ENCODE results near the gene FLT3. TPM values are rescaled to one million over a fixed set of nuclear protein-coding genes. Genes with fewer than 3 reads are reported as not detected.

Gene FLT3
- total RNA-seq, 2 experiments from 2014 or later, result not detected

DNA sequence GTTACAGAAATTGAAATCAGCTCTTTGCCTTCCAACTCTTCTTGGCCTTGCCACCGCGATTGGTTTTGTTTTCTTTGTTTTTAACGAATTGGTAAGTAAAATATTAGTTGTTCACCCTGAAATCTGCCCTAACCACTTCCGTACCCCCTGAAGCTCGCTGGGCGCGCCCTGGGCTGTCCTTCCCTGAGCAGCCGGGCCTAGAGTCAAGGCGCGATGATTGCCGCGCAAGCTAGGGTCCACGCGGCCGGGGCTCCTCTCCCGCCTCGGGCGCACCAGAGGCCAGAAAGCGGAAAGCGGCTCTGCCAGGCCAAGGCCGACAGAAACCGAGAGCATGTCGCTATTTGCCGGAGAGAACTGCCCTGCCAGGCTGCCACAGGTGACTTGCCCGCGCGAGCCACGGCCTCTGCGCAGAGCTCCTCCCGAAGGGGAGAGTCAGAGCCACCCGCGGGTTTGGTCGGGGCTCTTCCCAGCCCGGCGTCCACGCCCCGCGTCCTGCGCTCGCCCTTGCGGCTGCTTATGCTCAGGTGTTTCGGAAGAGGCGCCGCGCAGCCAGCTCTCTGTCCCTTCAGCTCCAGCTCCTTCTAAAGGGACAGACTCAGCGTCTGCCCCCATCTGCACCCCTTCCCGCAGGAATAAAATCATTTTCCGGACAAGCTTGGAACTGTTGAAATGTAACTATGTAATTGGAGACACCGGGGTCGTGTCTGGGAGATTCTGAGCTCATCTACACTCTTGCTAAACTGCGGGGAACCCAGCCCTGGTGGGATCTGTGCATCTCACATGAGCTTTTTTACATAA lies 124.6 kb downstream of the FLT3 start:
- DNase-seq (no peak), ATAC-seq (no peak)
- Mint-ChIP-seq H3K36me3 (ENCODE audit: low read depth) (peaks cover 2% of the 10 kb centered on the region), H3K9me3 (ENCODE audit: insufficient read depth) (no peaks in the 10 kb centered on the region), H3K4me1 (ENCODE audit: low read depth) (peaks cover 23% of the 10 kb centered on the region), H3K27me3 (ENCODE audit: low read depth) (peaks cover 78% of the 10 kb centered on the region), H3K27ac (no peak overlapping the region), H3K4me3 (no peak overlapping the region)
- CTCF ChIA-PET, result interaction anchor here (1.0 to 1.4 kb wide), 5 partner anchors 8 to 149 kb away, joined by 3 to 5 read pairs (median 3); no protein-coding TSS in a partner anchor
- POLR2A ChIA-PET, result interaction anchor here (0.6 kb wide), 1 partner anchor 57 kb away, joined by 3 read pairs; no protein-coding TSS in a partner anchor

GRCh38 chr13:27973961-27974662 lies 126.3 kb downstream of the FLT3 start:
- DNase-seq (no peak), ATAC-seq (no peak)
- H3K27ac Mint-ChIP-seq, result no peak overlapping the region
- H3K36me3 Mint-ChIP-seq (ENCODE audit: low read depth), result peaks cover 4% of the 10 kb centered on the region
- H3K4me1 Mint-ChIP-seq (ENCODE audit: low read depth), result peaks cover 15% of the 10 kb centered on the region
- POLR2A ChIA-PET, result no interaction called here
- CTCF ChIA-PET, result interaction anchor here (0.7 kb wide), 1 partner anchor 10 kb away, joined by 3 read pairs; no protein-coding TSS in a partner anchor
- H3K27me3 Mint-ChIP-seq (ENCODE audit: low read depth), result peaks cover 81% of the 10 kb centered on the region
- H3K9me3 Mint-ChIP-seq (ENCODE audit: insufficient read depth), result no peaks in the 10 kb centered on the region
- H3K4me3 Mint-ChIP-seq, result no peak overlapping the region

DNA sequence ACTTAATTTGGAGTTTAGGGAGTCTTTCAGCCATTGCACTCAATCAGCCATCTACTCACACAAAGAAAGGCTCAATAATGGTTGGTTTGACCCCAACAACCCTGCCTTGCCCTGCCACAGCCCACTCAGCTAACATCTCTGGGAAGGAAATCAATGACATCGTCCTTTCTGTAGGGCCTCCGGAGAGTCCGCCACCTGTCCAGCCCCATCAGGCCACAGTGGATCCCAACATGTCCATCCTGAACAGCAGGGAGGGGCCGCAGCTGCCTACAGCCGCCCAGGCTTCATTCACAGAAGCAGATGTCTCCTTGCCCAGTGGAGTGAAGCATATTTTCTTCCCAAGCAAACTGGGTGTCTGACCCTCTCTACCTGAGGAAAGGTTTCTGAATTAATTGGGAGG lies 127.1 kb downstream of the FLT3 start:
- no peaks in the 10 kb centered on the region for H3K9me3 Mint-ChIP-seq (ENCODE audit: insufficient read depth)
- H3K4me1 Mint-ChIP-seq (ENCODE audit: low read depth), result peaks cover 9% of the 10 kb centered on the region
- ATAC-seq (no peak), DNase-seq (no peak)
- no peak overlapping the region for H3K4me3 Mint-ChIP-seq
- no peak overlapping the region for H3K27ac Mint-ChIP-seq
- ChIA-PET CTCF (no interaction called here), POLR2A (no interaction called here)
- peaks cover 4% of the 10 kb centered on the region for H3K36me3 Mint-ChIP-seq (ENCODE audit: low read depth)
- H3K27me3 Mint-ChIP-seq (ENCODE audit: low read depth), result peaks cover 80% of the 10 kb centered on the region

GRCh38 chr13:27972478-27972820 lies 127.9 kb downstream of the FLT3 start:
- POLR2A ChIA-PET, result no interaction called here
- Mint-ChIP-seq H3K4me3 (no peak overlapping the region), H3K4me1 (ENCODE audit: low read depth) (peaks cover 9% of the 10 kb centered on the region), H3K27me3 (ENCODE audit: low read depth) (peaks cover 80% of the 10 kb centered on the region), H3K27ac (no peak overlapping the region), H3K9me3 (ENCODE audit: insufficient read depth) (no peaks in the 10 kb centered on the region), H3K36me3 (ENCODE audit: low read depth) (peaks cover 2% of the 10 kb centered on the region)
- DNase-seq (no peak), ATAC-seq (no peak)
- CTCF ChIA-PET, result interaction anchor here (1.5 kb wide), 1 partner anchor 12 kb away, joined by 3 read pairs; no protein-coding TSS in a partner anchor

DNA sequence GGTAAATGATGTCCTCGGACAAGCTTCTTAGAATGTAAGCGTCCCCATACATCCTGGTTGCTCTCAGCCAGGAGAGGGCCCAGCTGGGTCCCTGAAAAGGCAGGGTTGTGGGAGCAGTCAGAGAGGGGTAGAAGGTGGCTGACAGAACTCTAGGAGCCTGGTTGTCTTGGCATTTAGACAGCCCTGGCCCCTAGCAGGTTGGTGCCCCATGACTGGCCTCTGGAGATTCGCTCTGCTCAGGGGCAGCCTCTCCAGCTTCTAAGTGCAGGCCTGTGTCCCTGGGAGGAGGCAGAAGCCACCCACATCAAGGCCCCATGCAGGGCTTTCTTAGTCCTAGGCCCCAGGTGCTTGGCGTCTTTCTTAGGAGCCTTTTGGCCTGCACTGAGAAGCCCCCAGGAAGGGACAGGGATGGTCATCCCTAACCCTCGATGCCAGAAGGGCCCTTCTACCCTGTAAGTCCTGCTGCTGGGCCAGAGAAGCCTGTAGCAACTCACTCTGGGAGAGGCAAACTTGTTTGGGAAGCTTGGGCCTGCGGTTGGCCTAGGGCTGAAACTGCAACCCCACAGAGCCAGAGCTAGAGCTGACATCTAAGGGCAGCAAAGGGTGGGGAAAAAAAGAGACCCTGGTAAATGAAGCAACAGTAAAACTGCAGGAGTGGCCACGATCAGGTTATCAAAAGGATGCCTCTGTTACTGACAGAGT lies 128.4 kb downstream of the FLT3 start:
- H3K4me3 Mint-ChIP-seq, result no peak overlapping the region
- H3K9me3 Mint-ChIP-seq (ENCODE audit: insufficient read depth), result no peaks in the 10 kb centered on the region
- H3K27ac Mint-ChIP-seq, result no peak overlapping the region
- ChIA-PET CTCF (interaction anchor here (1.1 to 1.5 kb wide), 2 partner anchors 9 to 12 kb away, joined by 3 to 4 read pairs; no protein-coding TSS in a partner anchor), POLR2A (no interaction called here)
- H3K36me3 Mint-ChIP-seq (ENCODE audit: low read depth), result peaks cover 2% of the 10 kb centered on the region
- H3K27me3 Mint-ChIP-seq (ENCODE audit: low read depth), result peaks cover 80% of the 10 kb centered on the region
- no peak for ATAC-seq
- H3K4me1 Mint-ChIP-seq (ENCODE audit: low read depth), result peaks cover 8% of the 10 kb centered on the region
- no peak for DNase-seq

- POLR2A ChIA-PET, result no interaction called here
- H3K9me3 Mint-ChIP-seq (ENCODE audit: insufficient read depth), result no peaks in the 10 kb centered on the region
- ATAC-seq (no peak), DNase-seq (no peak)
- peaks cover 8% of the 10 kb centered on the region for H3K4me1 Mint-ChIP-seq (ENCODE audit: low read depth)
- no peak overlapping the region for H3K4me3 Mint-ChIP-seq
- CTCF ChIA-PET, result interaction anchor here (1.1 to 1.5 kb wide), 2 partner anchors 10 to 13 kb away, joined by 3 to 4 read pairs; no protein-coding TSS in a partner anchor
- H3K27ac Mint-ChIP-seq, result no peak overlapping the region
- H3K27me3 Mint-ChIP-seq (ENCODE audit: low read depth), result peaks cover 78% of the 10 kb centered on the region
- peaks cover 2% of the 10 kb centered on the region for H3K36me3 Mint-ChIP-seq (ENCODE audit: low read depth)
These were observed 129.1 kb downstream of the FLT3 start for GRCh38 chr13:27971236-27971645.

DNA sequence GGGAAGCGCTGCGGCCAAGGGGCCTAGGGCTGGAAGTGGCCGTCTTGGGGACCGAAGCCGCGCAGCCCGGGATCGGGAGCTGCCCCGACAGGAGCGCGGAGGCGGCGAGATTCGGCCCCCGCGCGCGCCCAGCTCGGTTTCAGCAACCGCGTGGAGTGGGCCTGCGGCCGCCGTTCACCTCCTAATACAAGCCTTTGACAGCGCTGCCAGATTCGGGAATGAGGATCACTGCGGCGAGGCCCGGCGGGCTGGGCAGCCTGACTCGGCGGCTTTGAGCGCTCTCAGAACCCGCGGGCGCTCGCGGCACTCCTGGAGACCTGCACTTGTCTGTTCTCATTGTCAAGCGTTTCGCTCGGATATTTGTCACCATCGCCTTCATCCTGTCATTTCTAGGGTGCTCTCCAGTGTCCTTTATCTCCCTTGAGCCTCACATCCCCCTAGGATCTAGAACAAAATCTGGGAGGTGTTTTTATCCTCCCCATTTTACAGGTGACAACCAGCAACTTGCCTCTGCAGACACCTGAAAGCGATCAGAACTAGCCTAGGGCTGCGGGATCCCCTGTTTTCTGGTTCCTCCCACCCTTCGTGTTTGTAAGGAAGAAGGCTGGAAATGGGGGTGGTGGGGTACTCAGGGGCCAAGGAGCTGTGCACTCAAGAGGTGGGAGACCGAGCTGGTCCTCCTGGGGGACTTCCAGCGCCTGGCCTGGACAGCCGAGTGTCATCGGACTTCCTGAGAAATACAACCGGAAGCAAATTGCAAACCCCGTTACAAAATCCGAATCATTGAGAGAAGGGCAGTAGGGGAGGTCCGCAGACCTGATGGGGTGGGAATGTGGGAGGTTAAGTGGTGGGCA lies 129.8 kb downstream of the FLT3 start:
- no peak overlapping the region for H3K27ac Mint-ChIP-seq
- POLR2A ChIA-PET, result no interaction called here
- no peaks in the 10 kb centered on the region for H3K9me3 Mint-ChIP-seq (ENCODE audit: insufficient read depth)
- peaks cover 6% of the 10 kb centered on the region for H3K4me1 Mint-ChIP-seq (ENCODE audit: low read depth)
- no peak for ATAC-seq
- no peak for DNase-seq
- peaks cover 2% of the 10 kb centered on the region for H3K36me3 Mint-ChIP-seq (ENCODE audit: low read depth)
- no peak overlapping the region for H3K4me3 Mint-ChIP-seq
- CTCF ChIA-PET, result interaction anchor here (1.1 kb wide), 1 partner anchor 10 kb away, joined by 4 read pairs; no protein-coding TSS in a partner anchor
- H3K27me3 Mint-ChIP-seq (ENCODE audit: low read depth), result peaks cover 79% of the 10 kb centered on the region

- ChIA-PET POLR2A (no interaction called here), CTCF (no interaction called here)
- peaks cover 80% of the 10 kb centered on the region for H3K27me3 Mint-ChIP-seq (ENCODE audit: low read depth)
- peaks cover 2% of the 10 kb centered on the region for H3K4me1 Mint-ChIP-seq (ENCODE audit: low read depth)
- H3K9me3 Mint-ChIP-seq (ENCODE audit: insufficient read depth), result no peaks in the 10 kb centered on the region
- H3K36me3 Mint-ChIP-seq (ENCODE audit: low read depth), result peaks cover 2% of the 10 kb centered on the region
- DNase-seq (no peak), ATAC-seq (no peak)
- no peak overlapping the region for H3K4me3 Mint-ChIP-seq
- peak overlapping the region; percentile 4 for H3K27ac Mint-ChIP-seq
These were observed 130.5 kb downstream of the FLT3 start for GRCh38 chr13:27969866-27970229.

DNA sequence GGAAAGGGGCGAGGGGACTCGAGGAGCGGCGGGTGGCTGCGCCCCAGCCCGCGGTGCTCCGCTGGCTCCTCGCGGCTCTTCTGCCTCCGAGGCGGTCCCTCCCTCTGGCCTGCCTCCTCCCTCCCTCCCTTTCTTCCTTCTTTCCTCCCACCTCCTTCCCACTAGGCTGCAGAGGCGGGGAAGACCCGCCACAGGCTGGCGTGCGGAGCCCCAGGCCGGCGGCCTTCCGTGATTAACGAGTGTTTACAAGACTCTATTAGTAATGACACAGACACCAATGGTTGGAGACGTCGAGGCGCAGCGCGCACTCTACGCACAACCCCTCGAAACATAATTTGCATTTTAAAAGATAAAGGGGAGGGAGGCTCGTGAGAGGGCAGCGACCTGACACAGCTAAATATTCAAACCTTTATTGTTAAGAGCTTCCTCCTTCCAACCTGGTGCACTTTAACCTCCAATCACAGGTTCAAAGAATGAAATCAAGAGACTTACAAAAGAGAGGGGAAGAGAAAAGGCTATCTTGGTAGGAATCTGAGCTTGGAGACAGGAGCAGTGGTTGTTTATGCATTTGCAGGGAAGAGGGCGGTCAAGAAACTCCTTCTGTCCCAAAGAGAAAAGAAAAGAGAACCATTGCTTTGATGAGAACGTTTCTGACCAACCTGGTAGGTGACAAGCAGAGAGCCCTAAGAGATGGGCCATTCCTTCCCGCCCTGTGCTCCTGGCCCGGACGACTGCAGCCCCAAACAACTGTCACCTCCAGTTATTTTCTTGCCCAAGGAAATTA lies 131.1 kb downstream of the FLT3 start, which contains the start of gene CDX2:
CDX2 (minus strand) TSS at position 234 of the 784 bp plus-strand sequence. CDS start 309 bp downstream, outside the sequence.
- POLR2A ChIA-PET, result no interaction called here
- Mint-ChIP-seq H3K27ac (peak within 1 kb of the TSS; percentile 79), H3K36me3 (ENCODE audit: low read depth) (peaks cover 2% of the 10 kb centered on the region), H3K27me3 (ENCODE audit: low read depth) (peaks cover 78% of the 10 kb centered on the region), H3K4me3 (peak within 1 kb of the TSS; percentile 17), H3K9me3 (ENCODE audit: insufficient read depth) (no peaks in the 10 kb centered on the region), H3K4me1 (ENCODE audit: low read depth) (peaks cover 2% of the 10 kb centered on the region)
- ATAC-seq (no peak), DNase-seq (no peak)
- CTCF ChIA-PET, result no interaction called here

DNA sequence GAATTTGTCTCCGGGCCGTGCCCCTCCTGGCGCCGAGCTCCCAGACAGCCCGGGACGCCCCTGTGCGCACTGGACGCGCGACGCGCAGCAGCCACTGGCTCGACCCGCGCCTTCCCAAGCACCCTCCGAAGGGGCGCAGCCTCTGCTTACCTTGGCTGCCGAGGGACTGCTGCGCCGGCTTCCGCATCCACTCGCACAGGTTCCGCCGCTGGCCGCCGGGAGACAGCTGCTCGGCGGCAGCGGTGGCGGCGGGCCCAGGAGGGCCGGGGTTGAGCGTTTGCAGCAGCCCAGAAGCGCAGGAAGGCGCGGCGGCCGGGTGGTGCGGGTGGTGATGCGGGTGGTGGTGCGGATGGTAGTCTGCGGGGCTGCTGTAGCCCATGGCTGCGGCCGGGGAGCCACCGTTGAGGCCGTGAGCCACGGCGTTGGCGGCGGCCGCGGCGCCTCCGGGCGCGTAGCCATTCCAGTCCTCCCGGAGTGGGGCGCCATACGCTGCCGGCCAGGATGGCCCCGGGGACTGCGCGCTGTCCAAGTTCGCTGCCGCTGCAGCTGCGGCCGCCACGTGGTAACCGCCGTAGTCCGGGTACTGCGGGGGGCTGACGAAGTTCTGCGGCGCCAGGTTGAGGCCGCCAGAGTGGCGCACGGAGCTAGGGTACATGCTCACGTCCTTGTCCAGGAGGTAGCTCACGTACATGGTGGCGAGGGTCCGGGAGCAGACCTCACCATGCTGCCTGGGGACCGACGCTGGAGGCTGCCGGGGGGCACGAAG lies 131.9 kb downstream of the FLT3 start:
- ATAC-seq (no peak), DNase-seq (no peak)
- Mint-ChIP-seq H3K36me3 (ENCODE audit: low read depth) (peaks cover 2% of the 10 kb centered on the region), H3K4me3 (no peak overlapping the region), H3K4me1 (ENCODE audit: low read depth) (peaks cover 2% of the 10 kb centered on the region), H3K9me3 (ENCODE audit: insufficient read depth) (no peaks in the 10 kb centered on the region), H3K27me3 (ENCODE audit: low read depth) (peaks cover 77% of the 10 kb centered on the region), H3K27ac (no peak overlapping the region)
- CTCF ChIA-PET, result no interaction called here
- POLR2A ChIA-PET, result no interaction called here
